NCI-H2171 (cell line): ENCODE data around the gene STAC2.
"Not testable (repeated sequence)": the region's sequence is repeated elsewhere in the genome, so short reads cannot be mapped to it uniquely, and the experiment has no call there.

Experiments
- DNase-seq: peaks from one replicate; lab custom pipeline; 2025; lab: John Stamatoyannopoulos, UW

STAC2 gene

GRCh38 chr17:39186481-39187002 lies 39.2 kb downstream of the STAC2 start:
- no peak for DNase-seq

DNA sequence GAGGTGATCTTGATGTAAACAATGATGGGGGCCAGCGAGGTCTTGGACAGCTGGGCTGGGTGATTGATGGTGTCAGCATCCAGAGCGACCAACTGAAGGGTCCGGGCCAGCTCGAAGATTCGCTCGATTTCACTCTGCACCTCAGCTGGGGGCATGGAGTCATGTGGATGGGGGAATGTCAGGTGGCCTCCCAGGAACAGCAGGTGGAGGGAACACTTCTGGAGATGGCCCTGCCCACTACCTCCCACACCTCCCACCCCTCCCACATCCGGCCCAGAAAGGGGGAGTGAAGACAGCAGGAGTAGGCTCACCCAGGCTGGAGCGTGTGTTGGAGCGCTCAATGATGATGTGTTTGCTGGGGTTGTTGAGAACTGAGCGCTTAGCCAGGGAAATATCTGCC lies 42.0 kb downstream of the STAC2 start:
- no peak for DNase-seq

GRCh38 chr17:39183045-39183444 lies 42.7 kb downstream of the STAC2 start:
- no peak for DNase-seq

GRCh38 chr17:39181303-39181702 lies 44.4 kb downstream of the STAC2 start:
- no peak for DNase-seq

- DNase-seq: no peak
These were observed 47.2 kb downstream of the STAC2 start for GRCh38 chr17:39178536-39178935.

DNA sequence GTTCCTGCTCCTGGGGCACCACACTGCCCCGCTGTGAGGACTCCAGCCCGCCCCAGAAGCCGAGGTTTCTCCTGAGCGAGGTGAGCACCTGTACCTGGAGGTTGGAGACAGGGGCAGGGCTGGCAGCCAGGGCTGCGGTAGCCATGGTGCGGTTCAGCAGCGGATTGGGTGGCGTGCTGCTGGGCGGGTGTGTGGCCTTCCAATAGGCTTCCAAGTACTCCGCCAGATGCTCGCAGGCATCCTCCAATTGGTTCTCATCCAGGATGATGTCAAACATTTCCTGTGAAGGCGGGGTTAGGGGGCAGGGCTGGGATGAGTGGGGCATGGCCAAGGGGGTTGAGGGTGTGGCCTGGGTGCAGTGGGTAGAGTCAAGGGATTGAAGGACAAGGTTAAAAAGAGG lies 48.5 kb downstream of the STAC2 start:
- no peak for DNase-seq

DNA sequence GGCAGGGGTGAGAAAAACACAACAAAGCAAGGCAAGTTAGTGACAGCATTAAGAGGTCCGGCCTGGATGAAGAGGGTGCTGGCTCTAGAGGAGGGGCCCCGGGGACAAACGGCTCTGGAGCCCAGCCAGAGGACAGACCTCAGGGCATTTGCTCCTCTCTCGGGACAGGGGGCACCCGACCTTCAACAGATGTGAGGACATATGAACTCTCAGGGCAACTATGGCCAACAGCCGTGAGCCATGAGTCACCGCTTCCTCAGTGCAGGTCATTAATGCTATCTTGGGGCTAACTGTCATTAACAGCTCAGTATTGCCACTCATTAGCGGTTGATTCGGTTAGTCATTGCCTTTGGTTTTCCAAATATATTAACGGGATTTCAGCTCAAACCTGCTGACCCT lies 50.1 kb downstream of the STAC2 start:
- DNase-seq: no peak

- peak; percentile 73 for DNase-seq
These were observed 50.6 kb downstream of the STAC2 start for GRCh38 chr17:39174920-39175694.

GRCh38 chr17:39173526-39174274 lies 52.0 kb downstream of the STAC2 start:
- DNase-seq: no peak

DNA sequence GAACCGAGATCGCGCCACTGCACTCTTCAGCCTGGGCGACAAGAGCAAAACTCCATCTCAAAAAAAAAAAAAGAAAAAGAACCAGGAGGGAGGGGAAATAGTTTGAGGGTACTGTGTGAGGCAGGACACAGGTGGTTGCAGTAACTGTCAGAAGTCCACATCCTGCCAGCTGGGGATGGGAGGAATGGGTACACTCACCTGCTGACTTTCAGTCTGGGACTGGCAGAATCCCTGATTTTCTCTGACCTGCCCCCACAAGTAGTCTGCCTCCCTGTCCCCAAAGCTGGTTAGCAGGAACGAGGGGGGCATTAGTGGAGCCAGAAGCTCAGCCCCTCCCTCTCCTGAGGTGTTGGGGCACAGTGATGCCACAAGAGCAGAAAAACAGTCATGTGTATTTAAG lies 52.7 kb downstream of the STAC2 start:
- DNase-seq: no peak

DNA sequence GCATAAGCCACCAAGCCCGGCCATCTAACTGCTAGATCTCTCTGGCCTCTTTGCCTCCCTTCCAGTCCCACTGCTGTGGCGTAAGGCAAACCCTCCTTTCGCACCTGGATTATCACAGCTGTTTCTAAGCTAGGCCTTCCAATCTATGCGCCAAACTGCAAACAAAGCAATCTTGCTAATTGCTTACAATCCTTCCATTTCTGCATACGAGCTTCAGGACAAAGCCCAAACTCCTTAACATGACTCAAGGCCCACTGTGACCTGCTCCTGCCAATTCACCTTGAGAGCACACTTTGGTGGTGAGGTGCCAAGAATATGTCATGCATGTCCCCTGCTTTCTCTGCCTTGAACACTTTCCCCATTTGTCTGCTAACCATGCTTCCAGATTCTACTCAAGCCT lies 53.8 kb downstream of the STAC2 start:
- no peak for DNase-seq

GRCh38 chr17:39170558-39170957 lies 55.2 kb downstream of the STAC2 start:
- DNase-seq: no peak

DNA sequence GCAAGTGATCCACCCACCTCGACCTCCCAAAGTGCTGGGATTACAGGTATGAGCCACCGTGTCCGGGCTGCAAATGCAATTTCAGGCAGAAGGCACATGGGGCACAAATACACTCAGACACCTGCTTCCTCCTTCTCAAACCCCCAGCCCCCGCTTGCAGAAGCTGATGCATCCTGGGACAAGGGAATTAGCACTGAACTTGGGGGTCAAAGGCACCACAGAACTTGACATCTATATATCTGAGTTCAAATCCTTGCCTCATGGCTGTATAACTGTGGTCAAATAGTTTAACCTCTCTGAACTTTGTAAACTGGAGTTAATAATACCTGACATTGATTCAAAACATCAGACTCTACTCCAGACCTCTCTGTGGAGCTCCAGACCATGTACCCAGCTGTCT lies 55.6 kb downstream of the STAC2 start:
- DNase-seq: no peak

DNA sequence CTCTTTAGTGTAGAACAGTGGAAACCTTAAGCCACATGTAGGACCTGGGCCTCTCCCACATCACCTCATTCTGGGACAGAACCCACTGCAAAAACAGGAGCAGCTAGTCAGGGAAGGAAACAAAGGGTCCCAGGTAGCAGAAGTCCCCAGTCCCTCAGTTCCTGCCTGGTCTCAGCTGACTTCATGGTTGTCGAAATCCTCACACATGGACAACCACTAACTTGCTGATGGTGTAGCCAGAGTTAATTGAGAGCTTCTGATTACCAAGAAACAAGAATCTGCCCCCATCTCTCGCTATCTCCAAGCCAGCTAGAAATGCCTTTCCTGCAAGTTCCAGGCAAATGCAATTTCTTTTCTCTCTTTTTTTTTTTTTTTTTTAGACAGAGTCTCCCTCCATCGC lies 56.2 kb downstream of the STAC2 start:
- DNase-seq: no peak

DNA sequence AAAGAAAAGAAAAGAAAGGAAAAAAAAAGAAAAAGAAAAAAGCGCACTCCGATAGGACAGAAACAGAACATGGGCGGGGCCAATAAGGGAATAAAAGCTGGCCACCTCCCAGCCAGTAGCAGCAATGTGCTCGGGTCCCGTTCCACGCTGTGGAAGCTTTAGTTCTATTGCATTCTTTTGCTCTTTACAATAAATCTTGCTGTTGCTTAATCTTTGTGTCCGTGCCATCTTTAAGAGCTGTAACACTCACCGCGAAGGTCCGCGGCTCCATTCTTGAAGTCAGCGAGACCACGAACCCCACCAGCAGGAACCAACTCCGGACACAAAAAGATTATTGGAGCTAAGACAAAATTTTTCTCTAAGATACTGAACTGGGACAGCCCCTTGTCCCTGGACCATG lies 56.6 kb downstream of the STAC2 start:
- DNase-seq: no peak

- DNase-seq: not testable (repeated sequence)
These were observed 57.2 kb downstream of the STAC2 start for GRCh38 chr17:39168503-39168902.

GRCh38 chr17:39167476-39167875 lies 58.3 kb downstream of the STAC2 start:
- peak; percentile 72 for DNase-seq

GRCh38 chr17:39166437-39167335 lies 59.1 kb downstream of the STAC2 start:
- no peak for DNase-seq

GRCh38 chr17:39165841-39166349 lies 59.9 kb downstream of the STAC2 start, which contains the start of gene ARL5C:
Gene ARL5C (minus strand): TSS chr17:39166161. CDS start chr17:39165760, 401 bp downstream.
- no peak for DNase-seq

DNA sequence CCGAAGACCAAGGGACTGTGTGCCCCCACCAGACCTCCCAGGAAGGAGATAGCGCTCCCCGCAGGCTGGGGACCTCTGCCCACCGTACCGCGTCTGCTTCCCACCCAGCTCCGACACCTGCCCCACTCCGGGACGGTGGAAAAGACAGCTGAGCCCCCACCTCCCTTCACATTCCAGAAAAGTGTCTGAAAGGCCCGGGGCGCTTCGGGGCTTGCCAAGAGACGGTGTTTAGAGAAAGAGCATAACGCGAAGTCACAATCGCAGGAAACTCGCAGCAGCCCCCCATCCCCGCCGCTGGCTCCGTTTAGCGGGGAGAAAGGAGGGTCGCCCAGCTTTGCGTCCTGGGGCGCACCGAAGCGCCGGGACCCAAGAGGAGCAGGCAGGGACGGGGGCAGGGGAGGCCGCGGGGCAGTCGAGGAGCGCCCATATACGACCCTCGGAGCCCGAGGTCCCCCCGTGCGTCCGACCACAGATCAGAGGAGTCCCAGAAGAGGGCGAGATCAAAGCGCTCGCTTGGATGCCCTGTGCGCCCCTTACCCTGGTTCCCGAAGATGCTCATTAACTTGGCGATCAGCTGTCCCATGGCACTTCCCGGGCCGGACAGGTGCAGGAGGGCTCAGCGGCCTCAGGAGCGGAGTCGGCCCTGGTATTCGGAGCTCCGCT lies 60.4 kb downstream of the STAC2 start:
- no peak for DNase-seq

- DNase-seq: peak; percentile 46
These were observed 61.0 kb downstream of the STAC2 start for GRCh38 chr17:39164675-39165143.
